Type B pancreatic cell (in vitro differentiated cells): ENCODE results near the gene CASKIN1. TPM values are rescaled to one million over a fixed set of nuclear protein-coding genes. Genes with fewer than 3 reads are reported as not detected.

Experiments used
- DNase-seq: peaks from one replicate; pipeline ENCODE4 v3.0.0; 2021; ENCODE audit warnings: mixed read lengths; ENCODE audit not compliant: unreplicated experiment; ENCODE audit errors: extremely low spot score
- H3K27ac Mint-ChIP-seq: 2 replicates; pipeline ENCODE4 v1.8.0; 2021; ENCODE audit warnings: mild to moderate bottlenecking, mixed read lengths
- H3K27me3 Mint-ChIP-seq: 2 replicates; pipeline ENCODE4 v1.8.0; 2021; ENCODE audit warnings: mixed read lengths
- H3K36me3 Mint-ChIP-seq: 2 replicates; pipeline ENCODE4 v1.8.0; 2021; ENCODE audit warnings: mixed read lengths
- H3K4me1 Mint-ChIP-seq: one replicate; pipeline ENCODE4 v1.8.0; 2021; ENCODE audit warnings: mixed read lengths; ENCODE audit not compliant: unreplicated experiment
- H3K4me3 Mint-ChIP-seq: 2 replicates; pipeline ENCODE4 v1.8.0; 2021; ENCODE audit warnings: mild to moderate bottlenecking, mixed read lengths
- H3K9me3 Mint-ChIP-seq: 2 replicates; pipeline ENCODE4 v1.8.0; 2021; ENCODE audit warnings: mixed read lengths
- total RNA-seq: library from RNA; stranded (reverse); gene quantifications from 2 replicates; pipeline ENCODE4 v1.2.1, GENCODE V29; 2021; ENCODE audit warnings: low replicate concordance
- TF ChIP-seq, protein P1 (sequence below): fragments of 200-600 bp; sonication (generic); conservative IDR thresholded peaks from 2 replicates; pipeline ENCODE4 v1.5.0; 2021; ENCODE audit warnings: antibody characterized with exemption, mild to moderate bottlenecking

CASKIN1 gene
- total RNA-seq, 1 donor from 2014 or later = 6.3 TPM

DNA sequence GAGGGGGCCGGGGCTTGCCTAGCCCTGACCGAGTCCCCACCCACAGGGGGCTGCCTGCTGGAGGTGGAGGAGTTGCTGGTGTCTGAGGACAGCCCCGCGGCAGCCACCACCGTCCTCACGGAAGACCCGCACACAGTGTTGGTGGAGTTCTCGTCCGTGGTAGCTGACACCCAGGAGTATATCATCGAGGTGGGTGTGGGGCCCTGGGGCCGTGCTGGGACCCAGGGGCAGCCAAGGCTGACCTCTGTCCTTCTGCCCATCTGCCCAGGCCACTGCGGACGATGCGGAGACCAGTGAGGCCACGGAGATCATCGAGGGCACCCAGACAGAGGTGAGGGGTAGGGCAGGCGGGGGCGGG lies 38.4 kb upstream of the CASKIN1 start:
- H3K36me3 Mint-ChIP-seq = peaks cover 1% of the 10 kb centered on the region
- TF ChIP-seq, protein P1, sequence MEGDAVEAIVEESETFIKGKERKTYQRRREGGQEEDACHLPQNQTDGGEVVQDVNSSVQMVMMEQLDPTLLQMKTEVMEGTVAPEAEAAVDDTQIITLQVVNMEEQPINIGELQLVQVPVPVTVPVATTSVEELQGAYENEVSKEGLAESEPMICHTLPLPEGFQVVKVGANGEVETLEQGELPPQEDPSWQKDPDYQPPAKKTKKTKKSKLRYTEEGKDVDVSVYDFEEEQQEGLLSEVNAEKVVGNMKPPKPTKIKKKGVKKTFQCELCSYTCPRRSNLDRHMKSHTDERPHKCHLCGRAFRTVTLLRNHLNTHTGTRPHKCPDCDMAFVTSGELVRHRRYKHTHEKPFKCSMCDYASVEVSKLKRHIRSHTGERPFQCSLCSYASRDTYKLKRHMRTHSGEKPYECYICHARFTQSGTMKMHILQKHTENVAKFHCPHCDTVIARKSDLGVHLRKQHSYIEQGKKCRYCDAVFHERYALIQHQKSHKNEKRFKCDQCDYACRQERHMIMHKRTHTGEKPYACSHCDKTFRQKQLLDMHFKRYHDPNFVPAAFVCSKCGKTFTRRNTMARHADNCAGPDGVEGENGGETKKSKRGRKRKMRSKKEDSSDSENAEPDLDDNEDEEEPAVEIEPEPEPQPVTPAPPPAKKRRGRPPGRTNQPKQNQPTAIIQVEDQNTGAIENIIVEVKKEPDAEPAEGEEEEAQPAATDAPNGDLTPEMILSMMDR = no peak
- no peak overlapping the region for H3K27ac Mint-ChIP-seq
- H3K4me1 Mint-ChIP-seq = no peaks in the 10 kb centered on the region
- H3K4me3 Mint-ChIP-seq = no peak overlapping the region
- no peak for DNase-seq
- no peaks in the 10 kb centered on the region for H3K9me3 Mint-ChIP-seq
- peaks cover 19% of the 10 kb centered on the region for H3K27me3 Mint-ChIP-seq

- H3K27me3 Mint-ChIP-seq = peaks cover 16% of the 10 kb centered on the region
- H3K4me1 Mint-ChIP-seq = no peaks in the 10 kb centered on the region
- no peak overlapping the region for H3K4me3 Mint-ChIP-seq
- no peak for DNase-seq
- no peaks in the 10 kb centered on the region for H3K36me3 Mint-ChIP-seq
- TF ChIP-seq, protein P1 = no peak
- H3K9me3 Mint-ChIP-seq = no peaks in the 10 kb centered on the region
- H3K27ac Mint-ChIP-seq = no peak overlapping the region
Observed at GRCh38 chr16:2233872-2234812, 37.7 kb upstream of the CASKIN1 start.

DNA sequence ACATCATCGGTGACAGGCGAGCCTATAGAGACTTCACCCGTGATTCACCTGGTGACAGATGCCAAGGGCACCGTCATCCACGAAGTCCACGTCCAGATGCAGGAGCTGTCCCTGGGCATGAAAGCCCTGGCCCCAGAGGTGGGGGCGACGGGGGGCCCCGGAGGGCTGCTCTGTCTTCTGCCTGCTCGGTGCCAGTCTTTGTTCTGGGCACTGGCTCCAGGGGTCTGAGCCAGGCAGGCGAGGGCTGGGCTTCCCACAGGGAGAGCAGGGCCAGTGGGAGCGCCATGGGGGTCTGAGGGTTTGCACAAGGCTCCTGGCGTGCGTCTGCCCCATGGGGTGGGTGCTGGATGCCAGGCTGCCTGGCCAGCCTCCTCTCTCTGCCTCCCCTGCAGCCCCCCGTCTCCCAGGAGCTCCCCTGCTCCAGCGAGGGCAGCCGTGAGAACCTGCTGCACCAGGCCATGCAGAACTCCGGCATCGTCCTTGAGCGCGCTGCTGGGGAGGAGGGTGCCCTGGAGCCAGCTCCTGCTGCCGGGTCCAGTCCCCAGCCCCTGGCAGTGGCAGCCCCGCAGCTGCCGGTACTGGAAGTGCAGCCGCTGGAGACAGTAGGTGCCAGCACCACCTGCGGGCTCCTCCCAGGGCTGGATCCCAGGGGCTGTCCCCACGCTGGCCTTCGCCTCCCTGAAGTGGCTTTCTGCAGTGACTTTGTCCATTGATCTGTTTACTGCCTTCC lies 36.8 kb upstream of the CASKIN1 start:
- Mint-ChIP-seq H3K27ac (no peak overlapping the region), H3K4me1 (no peaks in the 10 kb centered on the region), H3K27me3 (peaks cover 16% of the 10 kb centered on the region)

GRCh38 chr16:2232094-2232990 lies 35.9 kb upstream of the CASKIN1 start:
- H3K36me3 Mint-ChIP-seq = no peaks in the 10 kb centered on the region
- no peak overlapping the region for H3K27ac Mint-ChIP-seq
- TF ChIP-seq, protein P1 = no peak
- H3K27me3 Mint-ChIP-seq = peaks cover 12% of the 10 kb centered on the region
- no peak overlapping the region for H3K4me3 Mint-ChIP-seq
- no peak for DNase-seq
- no peaks in the 10 kb centered on the region for H3K9me3 Mint-ChIP-seq
- H3K4me1 Mint-ChIP-seq = no peaks in the 10 kb centered on the region

More for the DNA sequence above, 36.8 kb upstream of the CASKIN1 start:
- TF ChIP-seq, protein P1 = no peak
- no peak for DNase-seq
- Mint-ChIP-seq H3K36me3 (no peaks in the 10 kb centered on the region), H3K4me3 (no peak overlapping the region), H3K9me3 (no peaks in the 10 kb centered on the region)
